Panc1 (cell line): Measurements from ENCODE around the gene ELF5. TPM values are rescaled to one million over a fixed set of nuclear protein-coding genes. Genes with fewer than 3 reads are reported as not detected.

Experiments
- ATAC-seq: fragments of 200-7000 bp; cut with Tn5 transposase; 2 replicates; pipeline ENCODE4 v1.9.1; 2020; ENCODE audit warnings: mild to moderate bottlenecking, moderate library complexity
- BruUV-seq: library from RNA; stranded (reverse); fragments of 400-500 nt; replicated peaks from 2 replicates; lab custom pipeline; 2021; lab: Mats Ljungman, UMichigan
- CTCF ChIA-PET: fragments of 300-600 bp; sonication (Branson Sonifier 250); formaldehyde crosslinking; loops from one replicate; lab custom pipeline; 2022; ENCODE audit warnings: antibody characterized with exemption; lab: Charles Lee
- POLR2A ChIA-PET: fragments of 300-600 bp; sonication (Branson Sonifier 250); formaldehyde crosslinking; loops from one replicate; lab custom pipeline; 2022; ENCODE audit warnings: antibody characterized with exemption; lab: Charles Lee
- DNase-seq: peaks from one replicate; pipeline ENCODE4 v3.0.0-alpha.2; 2010; ENCODE audit warnings: low read depth, low spot score
- H3K27ac ChIP-seq: 2 replicates; pipeline ENCODE4 v1.5.1; 2011; ENCODE audit warnings: mild to moderate bottlenecking, low read length, inconsistent platforms
- H3K27me3 ChIP-seq: fragments of 200-500 bp; sonication (Bioruptor generic); 2 replicates; pipeline ENCODE4 v1.6.0; 2014; ENCODE audit warnings: low read length, inconsistent platforms; ENCODE audit not compliant: control insufficient read depth, insufficient read depth
- H3K36me3 ChIP-seq: fragments of 200-500 bp; sonication (Bioruptor generic); 2 replicates; pipeline ENCODE4 v1.5.1; 2014; ENCODE audit warnings: inconsistent platforms, mild to moderate bottlenecking, low read length, moderate library complexity; ENCODE audit not compliant: control insufficient read depth, insufficient read depth
- H3K4me1 ChIP-seq: 2 replicates; pipeline ENCODE4 v1.5.1; 2011; ENCODE audit warnings: inconsistent platforms, mild to moderate bottlenecking, low read length, moderate library complexity; ENCODE audit not compliant: control insufficient read depth, insufficient read depth
- H3K4me3 ChIP-seq, 2 experiments: 2 replicates each; pipeline ENCODE4 v1.5.1; 2011 to 2012; ENCODE audit warnings: low read depth in 2 of 2, low read length in 2 of 2, mild to moderate bottlenecking in 2 of 2, inconsistent platforms in 1 of 2, moderate library complexity in 1 of 2
- H3K9me3 ChIP-seq: fragments of 200-500 bp; sonication (Bioruptor generic); 2 replicates; pipeline ENCODE4 v1.5.1; 2014; ENCODE audit warnings: low read depth, mild to moderate bottlenecking, inconsistent platforms, low read length, moderate library complexity; ENCODE audit not compliant: control insufficient read depth, insufficient read depth
- POLR2AphosphoS5 ChIP-seq: IDR thresholded peaks from 2 replicates; pipeline ENCODE4 v1.6.1; 2012; ENCODE audit warnings: mild to moderate bottlenecking, low read depth, low read length, moderate library complexity
- SIN3A ChIP-seq: IDR thresholded peaks from 2 replicates; pipeline ENCODE4 v1.6.1; 2012; ENCODE audit warnings: low read depth, mild to moderate bottlenecking, low read length, moderate library complexity, borderline replicate concordance; ENCODE audit not compliant: insufficient read depth
- TCF7L2 ChIP-seq: IDR thresholded peaks from 2 replicates; pipeline ENCODE4 v1.6.1; 2011; ENCODE audit warnings: mild to moderate bottlenecking, low read depth, low read length, inconsistent platforms
- in situ Hi-C: cut with HindIII; loops from 2 replicates; pipeline ENCODE4 v1.10.0; 2016; ENCODE audit warnings: low sequenced_read_pairs, low pct_unique_long_range_greater_than_20kb
- intact Hi-C: fragments of 100-400 bp; cut with micrococcal nuclease; formaldehyde crosslinking; loops from one replicate; pipeline ENCODE4 v1.10.0; 2022; ENCODE audit not compliant: unreplicated experiment
- total RNA-seq: library from RNA; stranded (reverse); gene quantifications from one replicate; pipeline ENCODE4 v1.2.1, GENCODE V29; 2021; ENCODE audit not compliant: unreplicated experiment
- TF ChIP-seq, protein P1 (sequence below): fragments of 450-650 bp; IDR thresholded peaks from 2 replicates; pipeline ENCODE4 v1.5.1; 2017; ENCODE audit warnings: mild to moderate bottlenecking
- TF ChIP-seq, protein P2 (sequence below), 2 experiments: IDR thresholded peaks; 2 replicates each; pipeline ENCODE4 v1.6.1; 2011 to 2012; ENCODE audit warnings: low read depth in 2 of 2, control low read depth in 1 of 2, low read length in 1 of 2, mild to moderate bottlenecking in 1 of 2, moderate library complexity in 1 of 2; ENCODE audit not compliant: insufficient read depth in 1 of 2

ELF5 gene
- total RNA-seq, 1 experiment from 2014 or later = not detected

DNA sequence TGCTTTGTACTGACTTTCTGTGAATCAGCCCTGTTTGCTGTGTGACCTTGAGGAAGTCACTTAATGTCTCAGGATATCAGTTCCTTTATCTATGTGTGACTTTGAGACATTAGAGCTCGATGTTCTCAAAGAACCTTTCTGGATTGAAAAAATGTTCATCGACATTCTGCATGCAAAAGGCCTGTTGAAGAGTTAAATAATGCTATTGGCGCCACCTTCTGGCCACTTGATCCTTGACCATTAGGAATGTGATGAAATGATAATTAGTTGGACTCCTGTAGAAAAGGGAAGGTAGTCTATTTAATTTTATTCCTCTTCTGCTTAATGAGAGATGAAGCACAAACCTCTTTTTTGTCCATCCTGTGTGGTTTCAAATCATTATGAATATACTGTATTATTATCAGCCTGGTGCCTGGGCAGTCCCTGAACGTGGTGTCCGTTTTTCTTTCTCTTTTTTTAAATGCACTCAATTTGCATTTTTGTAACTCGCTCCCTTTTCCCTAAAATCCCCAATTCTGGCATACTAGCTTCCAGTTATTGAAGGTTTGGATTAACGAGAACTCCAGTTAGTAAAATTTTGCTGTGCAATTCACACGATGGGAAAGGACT, 20.7 kb downstream of the ELF5 start:
- DNase-seq (peak; percentile 52), ATAC-seq (peak; percentile 66; the same call in 1 of the 2 replicates)
- H3K36me3 ChIP-seq = no peaks in the 10 kb centered on the region
- H3K4me3 ChIP-seq = no peak overlapping the region
- TF ChIP-seq, protein P1, sequence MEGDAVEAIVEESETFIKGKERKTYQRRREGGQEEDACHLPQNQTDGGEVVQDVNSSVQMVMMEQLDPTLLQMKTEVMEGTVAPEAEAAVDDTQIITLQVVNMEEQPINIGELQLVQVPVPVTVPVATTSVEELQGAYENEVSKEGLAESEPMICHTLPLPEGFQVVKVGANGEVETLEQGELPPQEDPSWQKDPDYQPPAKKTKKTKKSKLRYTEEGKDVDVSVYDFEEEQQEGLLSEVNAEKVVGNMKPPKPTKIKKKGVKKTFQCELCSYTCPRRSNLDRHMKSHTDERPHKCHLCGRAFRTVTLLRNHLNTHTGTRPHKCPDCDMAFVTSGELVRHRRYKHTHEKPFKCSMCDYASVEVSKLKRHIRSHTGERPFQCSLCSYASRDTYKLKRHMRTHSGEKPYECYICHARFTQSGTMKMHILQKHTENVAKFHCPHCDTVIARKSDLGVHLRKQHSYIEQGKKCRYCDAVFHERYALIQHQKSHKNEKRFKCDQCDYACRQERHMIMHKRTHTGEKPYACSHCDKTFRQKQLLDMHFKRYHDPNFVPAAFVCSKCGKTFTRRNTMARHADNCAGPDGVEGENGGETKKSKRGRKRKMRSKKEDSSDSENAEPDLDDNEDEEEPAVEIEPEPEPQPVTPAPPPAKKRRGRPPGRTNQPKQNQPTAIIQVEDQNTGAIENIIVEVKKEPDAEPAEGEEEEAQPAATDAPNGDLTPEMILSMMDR = peak; percentile 78
- no peak for TF ChIP-seq POLR2AphosphoS5
- BruUV-seq = no TSS peak
- in situ Hi-C loops = no loop called here
- no peaks in the 10 kb centered on the region for H3K27me3 ChIP-seq
- no peaks in the 10 kb centered on the region; the same call in 1 of the 2 replicates for H3K4me1 ChIP-seq
- ChIA-PET CTCF (interaction anchor here (0.9 to 1.8 kb wide), 5 partner anchors 10 to 406 kb away, joined by 3 to 17 read pairs (median 3); no protein-coding TSS in a partner anchor), POLR2A (no interaction called here)
- H3K9me3 ChIP-seq = no peaks in the 10 kb centered on the region
- intact Hi-C loops = loop anchor here (2.0 to 10.0 kb wide), 2 partner anchors 126 to 338 kb away; no protein-coding TSS in a partner anchor
- H3K27ac ChIP-seq = no peak overlapping the region; the same call in 1 of the 2 replicates

DNA sequence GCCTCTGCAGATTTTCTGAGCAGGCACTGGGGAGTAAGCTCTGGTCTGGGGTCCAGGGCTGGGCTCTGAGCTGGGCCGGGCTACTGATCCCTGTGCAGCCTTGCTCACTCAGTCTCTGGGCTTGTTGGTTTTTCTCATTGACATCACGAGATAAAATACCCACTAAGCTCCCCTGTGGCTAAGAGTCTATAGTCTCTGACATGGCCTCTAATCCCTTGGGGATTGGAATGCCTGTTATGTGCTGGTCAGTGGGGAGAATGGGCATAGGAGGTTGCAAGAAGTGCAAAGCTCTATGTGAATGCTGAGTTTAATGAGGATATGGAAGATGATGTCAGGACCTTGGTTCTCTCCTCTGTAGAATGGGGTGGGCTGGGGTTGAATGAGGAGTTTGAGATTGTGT, 23.3 kb downstream of the ELF5 start:
- in situ Hi-C loops = no loop called here
- CTCF ChIA-PET = no interaction called here
- H3K27me3 ChIP-seq = no peaks in the 10 kb centered on the region
- TF ChIP-seq SIN3A (no peak), POLR2AphosphoS5 (no peak), TCF7L2 (no peak)
- TF ChIP-seq, protein P2, sequence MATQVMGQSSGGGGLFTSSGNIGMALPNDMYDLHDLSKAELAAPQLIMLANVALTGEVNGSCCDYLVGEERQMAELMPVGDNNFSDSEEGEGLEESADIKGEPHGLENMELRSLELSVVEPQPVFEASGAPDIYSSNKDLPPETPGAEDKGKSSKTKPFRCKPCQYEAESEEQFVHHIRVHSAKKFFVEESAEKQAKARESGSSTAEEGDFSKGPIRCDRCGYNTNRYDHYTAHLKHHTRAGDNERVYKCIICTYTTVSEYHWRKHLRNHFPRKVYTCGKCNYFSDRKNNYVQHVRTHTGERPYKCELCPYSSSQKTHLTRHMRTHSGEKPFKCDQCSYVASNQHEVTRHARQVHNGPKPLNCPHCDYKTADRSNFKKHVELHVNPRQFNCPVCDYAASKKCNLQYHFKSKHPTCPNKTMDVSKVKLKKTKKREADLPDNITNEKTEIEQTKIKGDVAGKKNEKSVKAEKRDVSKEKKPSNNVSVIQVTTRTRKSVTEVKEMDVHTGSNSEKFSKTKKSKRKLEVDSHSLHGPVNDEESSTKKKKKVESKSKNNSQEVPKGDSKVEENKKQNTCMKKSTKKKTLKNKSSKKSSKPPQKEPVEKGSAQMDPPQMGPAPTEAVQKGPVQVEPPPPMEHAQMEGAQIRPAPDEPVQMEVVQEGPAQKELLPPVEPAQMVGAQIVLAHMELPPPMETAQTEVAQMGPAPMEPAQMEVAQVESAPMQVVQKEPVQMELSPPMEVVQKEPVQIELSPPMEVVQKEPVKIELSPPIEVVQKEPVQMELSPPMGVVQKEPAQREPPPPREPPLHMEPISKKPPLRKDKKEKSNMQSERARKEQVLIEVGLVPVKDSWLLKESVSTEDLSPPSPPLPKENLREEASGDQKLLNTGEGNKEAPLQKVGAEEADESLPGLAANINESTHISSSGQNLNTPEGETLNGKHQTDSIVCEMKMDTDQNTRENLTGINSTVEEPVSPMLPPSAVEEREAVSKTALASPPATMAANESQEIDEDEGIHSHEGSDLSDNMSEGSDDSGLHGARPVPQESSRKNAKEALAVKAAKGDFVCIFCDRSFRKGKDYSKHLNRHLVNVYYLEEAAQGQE (IDR thresholded peaks at IDR 0.05; ENCODE audit: insufficient read depth in 1 of 2, low read depth in 2 of 2, low read length in 1 of 2) = no peak
- TF ChIP-seq, protein P1 = no peak
- no peaks in the 10 kb centered on the region for H3K9me3 ChIP-seq
- POLR2A ChIA-PET = no interaction called here
- no peaks in the 10 kb centered on the region for H3K36me3 ChIP-seq
- no peak for ATAC-seq
- H3K4me1 ChIP-seq = no peaks in the 10 kb centered on the region; the same call in 1 of the 2 replicates
- intact Hi-C loops = loop anchor here (10.0 kb wide), 1 partner anchor 336 kb away; no protein-coding TSS in a partner anchor
- H3K4me3 ChIP-seq = no peak overlapping the region
- DNase-seq = no peak
- H3K27ac ChIP-seq = no peak overlapping the region
- no TSS peak for BruUV-seq
